Measurements from ENCODE around the gene RSL24D1.
"Not testable (repeated sequence)": the region's sequence is repeated elsewhere in the genome, so short reads cannot be mapped to it uniquely, and the experiment has no call there.

RSL24D1 gene

GRCh38 chr15:55202206-55202605 is 5.5 kb upstream of the RSL24D1 start:
- DNase-seq = no peak

GRCh38 chr15:55198706-55199105 is 2.0 kb upstream of the RSL24D1 start:
- DNase-seq = no peak

- no peak for DNase-seq
These were observed 978 bp upstream of the RSL24D1 start for GRCh38 chr15:55197719-55198118.

GRCh38 chr15:55197362-55197705 is 593 bp upstream of the RSL24D1 start:
- DNase-seq = no peak

GRCh38 chr15:55195996-55196395 is 745 bp downstream of the RSL24D1 start:
- DNase-seq = no peak

- DNase-seq = no peak
These were observed 2.5 kb downstream of the RSL24D1 start for GRCh38 chr15:55194256-55194655.

GRCh38 chr15:55186331-55186730 is 10.4 kb downstream of the RSL24D1 start:
- no peak for DNase-seq

GRCh38 chr15:55183679-55184078 is 13.1 kb downstream of the RSL24D1 start:
- no peak for DNase-seq

- no peak for DNase-seq
These were observed 17.6 kb downstream of the RSL24D1 start for GRCh38 chr15:55179141-55179540.

GRCh38 chr15:55170361-55170760 is 26.4 kb downstream of the RSL24D1 start:
- DNase-seq = no peak

- peak; percentile 7 for DNase-seq
These were observed 28.3 kb downstream of the RSL24D1 start for GRCh38 chr15:55168350-55168974.

- no peak for DNase-seq
These were observed 32.5 kb downstream of the RSL24D1 start for GRCh38 chr15:55164284-55164683.

GRCh38 chr15:55151631-55152030 is 45.1 kb downstream of the RSL24D1 start:
- DNase-seq = no peak

- DNase-seq = not testable (repeated sequence)
These were observed 53.6 kb downstream of the RSL24D1 start for GRCh38 chr15:55143132-55143531.

GRCh38 chr15:55133972-55134371 is 62.8 kb downstream of the RSL24D1 start:
- no peak for DNase-seq

- no peak for DNase-seq
These were observed 64.1 kb downstream of the RSL24D1 start for GRCh38 chr15:55132672-55133071.
